ENCODE measurements around the gene C11orf97. TPM values are rescaled to one million over a fixed set of nuclear protein-coding genes. Genes with fewer than 3 reads are reported as not detected.

The C11orf97 gene
- total RNA-seq, 1 experiment from 2014 or later = not detected

Other genes with a start within 250 kb of the C11orf97 start
- not detected in 2 replicates for gene IZUMO1R, start 207.9 kb upstream of the C11orf97 start, total RNA-seq (2014; rRNA removed; shearing (Covaris generic))
- gene GPR83, start 111.0 kb upstream of the C11orf97 start, total RNA-seq (2014; rRNA removed; shearing (Covaris generic)) = 0.04 and 0.05 TPM in 2 replicates
- 30.6 and 34.6 TPM in 2 replicates for gene MRE11, start 18.6 kb upstream of the C11orf97 start, total RNA-seq (2014; rRNA removed; shearing (Covaris generic))
- 14.5 and 14.9 TPM in 2 replicates for gene ANKRD49, start 18.5 kb upstream of the C11orf97 start, total RNA-seq (2014; rRNA removed; shearing (Covaris generic))
- 0.42 and 0.46 TPM in 2 replicates for gene FUT4, start 31.5 kb downstream of the C11orf97 start, total RNA-seq (2014; rRNA removed; shearing (Covaris generic))
- not detected in 2 replicates for gene PIWIL4, start 54.9 kb downstream of the C11orf97 start, total RNA-seq (2014; rRNA removed; shearing (Covaris generic))